NOMO-1 treated with DMSO at 0.1 percent for 48 hours (cell line): ENCODE results near the gene TLR4.

Source experiments
- DNase-seq: peaks from one replicate; lab custom pipeline; 2025; ENCODE audit not compliant: unreplicated experiment; lab: John Stamatoyannopoulos, UW

Gene TLR4

DNA sequence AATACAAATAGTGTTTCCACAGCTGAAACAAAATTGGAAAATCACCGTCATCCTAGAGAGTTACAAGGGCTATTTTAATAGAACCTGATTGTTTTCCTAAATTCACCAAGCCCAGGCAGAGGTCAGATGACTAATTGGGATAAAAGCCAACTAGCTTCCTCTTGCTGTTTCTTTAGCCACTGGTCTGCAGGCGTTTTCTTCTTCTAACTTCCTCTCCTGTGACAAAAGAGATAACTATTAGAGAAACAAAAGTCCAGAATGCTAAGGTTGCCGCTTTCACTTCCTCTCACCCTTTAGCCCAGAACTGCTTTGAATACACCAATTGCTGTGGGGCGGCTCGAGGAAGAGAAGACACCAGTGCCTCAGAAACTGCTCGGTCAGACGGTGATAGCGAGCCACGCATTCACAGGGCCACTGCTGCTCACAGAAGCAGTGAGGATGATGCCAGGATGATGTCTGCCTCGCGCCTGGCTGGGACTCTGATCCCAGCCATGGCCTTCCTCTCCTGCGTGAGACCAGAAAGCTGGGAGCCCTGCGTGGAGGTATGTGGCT, at the start of gene TLR4:
Gene TLR4, plus strand, starts transcription at position 380 of the 552 bp plus-strand sequence. Its CDS starts 70 bp downstream, at position 450.
- DNase-seq, result peak; percentile 99

DNA sequence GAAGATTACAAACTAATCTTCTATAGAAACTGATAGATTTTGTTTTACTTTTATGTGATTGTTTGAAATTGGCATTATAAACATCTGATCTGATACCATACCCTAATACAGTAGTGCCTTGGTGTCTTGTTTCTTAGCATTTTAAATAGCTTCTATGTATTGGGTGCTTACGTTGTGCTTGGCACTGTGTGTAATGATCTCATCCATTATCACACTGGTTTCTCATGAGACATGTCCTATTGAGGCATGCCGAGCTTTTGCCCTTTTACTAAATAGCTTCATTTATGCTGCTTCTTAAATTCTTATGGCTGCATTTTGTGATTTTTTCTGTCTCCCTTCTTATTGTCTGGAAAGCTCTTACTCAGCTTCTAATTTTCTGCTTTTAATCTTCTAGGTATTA, 48.2 kb upstream of the TLR4 start:
- no peak for DNase-seq

DNA sequence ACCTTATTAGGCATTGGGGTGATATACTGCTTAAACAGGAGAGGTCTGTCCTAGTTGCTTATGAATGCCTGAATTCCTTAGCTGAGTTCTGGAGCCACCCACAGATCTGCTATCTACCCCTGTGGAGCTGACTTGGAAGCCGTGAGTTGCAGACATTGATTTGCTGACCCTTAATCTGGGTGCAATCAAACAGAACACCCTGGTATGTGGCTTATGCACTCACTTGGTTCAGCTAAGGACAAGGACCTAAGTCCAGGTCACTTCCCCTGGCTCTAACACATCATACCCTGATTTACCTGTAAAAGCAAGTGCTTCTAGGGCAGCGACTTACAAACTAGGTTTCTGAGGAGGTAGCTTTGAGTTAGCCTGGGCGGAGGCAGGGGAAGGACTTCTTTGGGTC, 41.6 kb upstream of the TLR4 start:
- no peak for DNase-seq

DNA sequence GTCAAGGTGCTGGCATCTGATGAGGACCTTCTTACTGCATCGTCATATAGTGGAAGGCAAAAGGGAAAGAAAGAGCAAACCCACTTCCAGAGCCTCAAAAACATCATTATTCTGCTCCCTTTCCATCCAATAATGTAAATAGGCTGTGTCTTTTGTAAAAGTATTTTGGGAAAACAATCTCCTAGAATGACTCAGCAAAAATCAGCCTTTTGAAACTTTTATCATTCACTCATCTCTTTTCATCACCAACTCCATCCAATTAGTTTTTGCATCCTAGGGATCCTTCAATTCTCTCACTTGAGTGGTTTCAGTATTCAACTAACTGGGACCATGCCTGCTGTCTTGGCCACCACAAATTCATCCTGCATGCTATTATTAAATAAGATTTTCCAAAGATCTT, 39.8 kb upstream of the TLR4 start:
- no peak for DNase-seq

DNA sequence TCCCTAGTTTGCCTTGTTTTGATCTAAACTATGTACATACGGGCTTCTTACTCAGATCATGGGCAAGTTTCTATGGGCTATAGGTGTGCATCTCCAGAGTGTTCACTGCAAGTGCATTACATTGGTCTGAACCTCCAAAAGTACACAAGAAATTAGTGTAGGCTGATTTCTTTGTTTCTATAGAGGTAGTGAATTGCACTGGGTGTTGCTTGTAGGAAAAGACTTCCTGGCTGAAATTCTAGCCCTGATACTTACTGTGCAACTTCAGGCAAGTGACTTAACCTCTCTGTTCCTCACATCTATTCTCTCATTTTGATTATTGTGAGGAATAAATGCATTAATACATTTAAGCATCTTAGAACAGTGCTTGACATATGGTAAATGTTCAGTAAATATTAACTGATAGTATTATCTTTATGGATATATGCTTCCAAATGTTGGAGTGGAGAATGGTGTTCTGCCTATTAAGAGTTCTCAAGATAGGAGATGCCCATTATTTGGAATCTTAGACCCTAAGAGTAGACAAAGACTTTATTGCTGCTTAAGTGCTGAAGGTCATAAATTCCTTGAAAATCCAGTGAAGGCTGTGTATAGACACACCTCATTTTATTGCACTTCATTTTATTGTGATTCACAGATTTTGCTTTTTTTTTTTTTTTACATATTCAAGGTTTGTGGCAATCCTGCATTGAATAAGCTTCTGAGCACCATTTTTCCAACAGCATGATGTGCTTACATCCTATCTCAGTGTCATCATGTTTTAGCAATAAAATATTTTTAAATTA, 38.4 kb upstream of the TLR4 start:
- DNase-seq, result no peak

DNA sequence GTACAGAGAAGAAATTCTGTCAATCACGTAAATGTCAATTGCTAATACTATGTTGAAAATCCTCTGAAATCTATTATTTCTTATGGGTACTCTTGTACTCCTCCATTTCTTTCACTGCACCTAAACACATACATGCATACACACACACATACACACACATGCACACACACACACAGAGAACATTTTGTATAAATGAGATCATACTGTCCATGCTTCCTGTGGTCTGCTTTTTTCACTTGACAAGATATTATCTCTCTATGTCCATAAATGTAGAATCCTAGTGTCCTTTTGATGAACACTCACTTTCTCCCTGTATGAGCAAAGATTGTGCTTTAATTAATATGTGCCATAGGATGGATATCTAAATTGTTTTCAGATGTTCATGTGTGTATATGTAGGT, 32.7 kb upstream of the TLR4 start:
- no peak for DNase-seq

DNA sequence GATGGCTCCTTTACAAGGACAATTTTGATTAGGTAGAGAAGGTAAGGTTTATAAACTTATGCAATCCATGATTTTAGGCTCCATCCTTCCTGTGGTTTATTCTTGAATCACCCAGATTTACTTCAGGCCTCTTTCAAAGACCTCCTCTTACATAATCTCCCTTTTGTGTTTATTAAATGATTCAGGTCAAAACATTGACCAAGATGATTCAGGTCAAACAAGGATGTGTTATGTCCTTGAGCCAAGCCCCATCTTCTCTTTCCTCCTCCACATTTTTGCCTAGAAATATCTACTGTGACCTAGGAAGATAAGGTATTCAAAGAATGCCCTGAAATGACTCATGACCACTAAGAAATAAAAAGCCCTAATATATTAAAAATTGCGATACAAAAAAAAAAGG, 31.8 kb upstream of the TLR4 start:
- no peak for DNase-seq

DNA sequence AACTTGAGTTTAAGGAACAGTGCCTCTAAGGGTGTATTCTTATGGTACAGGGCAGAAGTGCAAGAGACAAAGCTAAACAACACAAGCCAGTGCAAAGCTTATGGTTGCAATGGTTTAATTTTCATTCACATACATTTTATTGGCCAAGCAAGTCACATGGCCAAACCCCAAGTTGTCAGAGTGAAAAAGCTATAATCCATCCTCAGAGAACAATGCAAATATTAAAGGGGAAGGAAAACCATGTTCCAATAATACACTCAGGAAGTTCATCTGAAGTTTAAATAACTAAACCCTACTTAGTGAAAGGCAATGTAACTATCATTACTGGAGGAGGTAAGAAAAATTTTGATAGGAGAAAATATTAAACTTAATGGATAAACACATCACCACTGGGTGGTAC, 26.6 kb upstream of the TLR4 start:
- DNase-seq, result peak; percentile 19

DNA sequence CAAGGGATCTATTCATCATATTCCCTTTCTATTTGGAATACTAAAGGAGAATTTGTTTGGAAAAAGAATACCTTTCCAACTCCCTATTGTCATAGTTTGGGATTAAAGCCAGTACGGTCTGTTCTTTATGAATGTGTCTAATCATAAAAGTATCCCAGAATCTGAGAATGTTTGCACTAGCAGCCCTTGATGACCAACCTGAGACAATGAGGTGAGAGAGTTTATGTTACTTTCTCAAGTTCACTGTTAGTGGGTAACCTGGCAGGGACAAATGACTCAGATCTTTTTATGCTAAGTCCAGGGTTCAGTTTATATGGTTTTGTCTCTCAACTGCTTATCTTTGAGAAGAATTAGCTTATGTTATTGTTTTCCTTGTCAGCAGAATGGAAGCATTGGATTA, 25.3 kb upstream of the TLR4 start:
- no peak for DNase-seq

DNA sequence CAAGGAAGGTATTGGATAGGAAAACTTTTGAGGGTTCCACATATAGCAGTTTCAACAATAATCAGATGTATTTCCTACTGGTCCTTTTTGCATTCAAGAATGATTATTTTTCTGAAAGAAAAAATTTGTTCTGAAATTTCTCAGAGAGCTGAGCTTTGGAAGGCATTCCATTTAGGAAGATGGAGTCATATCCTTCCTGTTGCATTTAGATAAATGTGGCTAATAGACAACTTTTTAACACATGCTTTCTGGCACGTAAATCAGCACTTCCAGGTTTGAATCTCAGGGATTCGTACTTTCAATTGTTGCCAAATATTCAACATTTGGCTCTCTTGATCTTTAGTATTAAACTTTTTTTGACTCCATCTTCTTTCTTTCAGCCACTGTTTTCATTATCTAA, 24.8 kb upstream of the TLR4 start:
- no peak for DNase-seq

DNA sequence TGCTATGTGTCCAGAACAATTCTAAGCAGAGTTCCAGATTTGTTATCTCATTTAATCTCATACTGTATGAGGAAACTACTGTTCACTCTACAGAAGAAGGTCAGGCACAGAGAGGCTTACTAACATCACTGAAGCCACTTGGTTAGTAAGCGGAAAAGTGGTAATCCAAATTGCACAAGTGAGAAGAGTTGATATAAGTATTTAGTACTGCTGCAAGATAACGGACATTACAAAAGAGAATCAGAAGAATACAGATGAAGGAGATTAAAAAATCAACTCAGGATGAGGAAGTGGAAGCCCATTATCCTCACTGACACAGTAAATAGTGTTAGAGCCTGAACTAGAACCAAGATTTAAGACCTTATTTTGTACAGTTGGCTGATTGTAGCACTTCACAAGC, 22.3 kb upstream of the TLR4 start:
- DNase-seq, result peak; percentile 17

DNA sequence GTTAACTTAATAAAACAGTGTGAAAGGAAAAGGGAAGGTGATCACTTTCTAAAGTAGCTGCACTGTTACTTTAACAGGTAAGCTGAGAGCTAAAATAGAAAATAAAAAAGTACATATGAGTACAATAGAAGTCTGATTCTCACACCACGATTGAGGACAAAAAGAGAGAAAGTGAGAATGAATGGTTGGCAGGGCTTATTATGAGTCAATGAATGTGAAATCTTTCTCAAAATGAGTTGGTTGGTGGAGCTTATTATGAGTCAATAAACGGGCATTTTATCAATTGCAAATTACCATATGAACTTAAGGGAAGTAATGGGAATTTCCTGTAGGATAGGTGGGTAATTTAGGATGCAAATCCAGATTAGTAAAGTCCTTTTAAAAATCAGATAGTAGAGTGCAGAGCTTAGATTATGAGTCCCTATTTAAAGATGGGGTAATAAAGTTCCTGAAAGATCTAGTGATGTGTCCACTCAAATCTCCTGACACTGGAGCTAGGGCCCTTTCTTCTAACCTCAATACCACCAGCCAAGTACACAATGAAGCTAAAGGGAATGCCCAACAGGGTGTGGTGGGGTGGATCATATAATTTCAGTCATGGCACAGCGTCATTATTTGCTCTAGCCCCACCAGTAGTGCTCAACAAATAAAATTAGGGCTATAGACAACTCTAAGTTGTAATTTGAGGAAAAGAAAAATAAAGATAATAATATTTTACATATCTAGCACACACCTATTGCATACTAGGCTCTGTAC, 21.1 kb upstream of the TLR4 start:
- DNase-seq, result no peak

DNA sequence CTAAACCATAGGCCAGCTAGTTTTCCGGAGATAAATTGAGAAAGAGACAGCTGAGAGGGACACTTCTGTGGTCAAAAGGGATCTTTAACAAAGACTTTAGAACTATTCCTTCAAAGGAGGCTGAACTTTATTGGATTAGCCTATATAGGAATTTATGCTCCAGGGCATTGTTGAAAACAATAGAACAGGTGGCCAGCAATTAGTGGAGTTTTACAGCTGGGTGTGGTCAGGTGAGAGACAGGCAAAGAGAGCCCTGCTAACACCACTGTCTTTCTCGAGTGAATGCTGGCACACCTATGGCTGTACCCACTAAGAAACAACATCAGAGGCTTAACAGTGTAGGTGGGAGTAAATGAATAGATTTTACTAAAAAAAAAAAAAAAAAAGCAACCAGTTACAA, 16.7 kb upstream of the TLR4 start:
- no peak for DNase-seq

DNA sequence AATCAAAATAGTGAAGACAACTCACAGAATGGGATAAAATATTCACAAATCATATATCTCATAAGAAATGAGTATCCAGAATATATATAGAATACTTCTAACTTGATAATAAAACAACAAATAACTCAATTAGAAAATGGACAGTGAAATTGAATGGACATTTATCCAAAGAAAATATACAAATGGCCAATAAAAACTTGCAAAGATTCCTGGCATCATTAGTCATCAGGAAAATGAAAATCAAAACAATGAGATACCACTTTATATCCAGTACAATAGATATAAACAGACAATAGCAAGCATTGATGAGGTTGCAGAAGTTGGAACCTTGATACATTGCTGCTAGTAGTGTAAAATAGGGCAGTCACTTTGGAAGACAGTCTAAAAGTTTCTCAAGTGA, 12.8 kb upstream of the TLR4 start:
- DNase-seq, result no peak

DNA sequence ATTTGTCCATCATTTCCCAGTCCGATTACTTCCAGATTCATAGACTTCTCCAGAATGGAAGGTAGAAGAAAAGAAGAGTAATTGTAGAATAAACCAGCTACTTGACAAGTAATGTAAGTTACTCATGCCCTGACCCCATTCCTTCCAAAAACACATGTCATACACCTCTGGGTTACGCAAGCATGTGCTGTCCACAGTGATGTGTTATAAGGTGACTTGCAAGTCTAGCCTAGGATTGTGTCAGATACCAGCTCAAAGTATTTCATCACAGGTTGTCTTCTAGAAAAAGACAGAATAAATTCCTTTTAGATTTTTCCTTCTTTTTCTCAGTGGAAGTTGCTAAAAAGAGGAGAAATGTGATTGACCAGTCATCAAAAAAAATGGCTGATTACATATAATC, 8.0 kb upstream of the TLR4 start:
- peak; percentile 88 for DNase-seq

DNA sequence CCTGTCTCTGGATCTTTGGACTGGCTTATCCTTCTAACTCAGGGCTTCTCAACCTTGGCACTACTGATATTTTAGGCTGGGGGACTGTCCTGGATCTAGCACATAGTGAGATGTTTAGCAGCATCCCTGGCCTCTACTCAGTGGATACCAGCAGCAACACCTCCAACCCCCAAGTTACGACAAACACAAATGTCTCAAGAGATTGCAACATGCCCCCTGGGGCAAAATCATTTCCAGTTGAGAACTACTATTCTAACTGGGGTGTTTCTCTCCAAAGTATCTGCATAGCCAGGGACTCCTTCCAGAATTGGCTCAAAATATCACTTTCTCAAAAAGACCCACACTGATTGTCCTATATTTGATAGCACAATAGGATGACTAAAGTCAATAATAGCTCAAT, 7.2 kb upstream of the TLR4 start:
- DNase-seq, result no peak

DNA sequence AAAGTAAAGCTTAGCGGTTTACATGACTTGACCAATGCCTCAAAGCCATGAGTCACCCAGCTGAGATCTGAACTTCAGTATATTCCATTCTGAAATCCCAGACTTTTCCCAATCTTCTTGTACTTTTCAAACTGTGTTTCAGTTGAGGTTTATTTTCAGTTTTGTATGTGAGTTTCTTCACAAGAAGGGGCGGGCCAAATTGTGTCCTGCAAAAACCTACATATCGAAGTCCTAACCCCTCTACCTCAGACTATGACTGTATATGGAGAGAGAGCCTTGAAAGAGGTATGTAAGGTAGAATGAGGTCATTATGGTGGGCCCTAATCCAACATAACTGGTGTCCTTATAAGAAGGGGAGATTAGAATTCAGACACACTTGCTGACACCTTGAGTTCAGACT, 666 bp upstream of the TLR4 start:
- DNase-seq, result no peak

DNA sequence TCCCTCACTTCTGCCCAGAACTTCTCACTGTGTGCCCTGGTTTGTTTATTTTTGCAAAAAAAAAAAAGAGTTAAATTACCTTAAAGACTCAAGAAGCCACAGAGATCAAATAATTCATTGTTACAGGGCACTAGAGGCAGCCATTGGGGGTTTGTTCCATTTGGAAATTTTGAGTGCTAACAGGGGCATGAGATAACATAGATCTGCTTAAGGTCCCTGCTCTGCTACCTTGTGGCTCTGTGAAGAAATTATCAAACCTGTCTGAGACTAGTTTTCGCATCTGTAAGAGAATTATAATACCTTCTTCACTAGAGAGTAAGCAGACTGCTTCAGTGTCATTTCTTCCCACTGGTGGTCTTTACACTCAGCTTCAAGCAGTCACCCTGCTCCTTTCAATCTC, 394 bp downstream of the TLR4 start:
- no peak for DNase-seq

DNA sequence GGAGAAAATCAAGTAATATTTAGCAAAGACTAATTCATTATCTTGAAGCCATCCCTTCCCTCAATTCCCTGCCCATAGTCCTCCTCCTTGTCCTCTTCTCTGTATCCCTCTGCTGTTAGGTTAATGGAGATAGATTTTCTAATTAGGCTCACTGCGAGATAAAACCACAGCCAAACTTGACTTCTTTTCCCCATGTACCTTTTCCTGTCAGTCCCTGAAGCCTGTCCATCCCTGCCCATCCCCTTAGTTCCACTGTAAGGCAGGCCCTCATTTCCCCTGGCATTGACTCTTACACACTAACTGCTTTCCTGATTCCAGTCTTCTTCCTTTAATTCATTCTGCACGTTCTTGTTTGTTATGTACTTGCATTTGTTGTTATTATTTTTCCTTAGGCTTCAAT, 1.2 kb downstream of the TLR4 start:
- no peak for DNase-seq

DNA sequence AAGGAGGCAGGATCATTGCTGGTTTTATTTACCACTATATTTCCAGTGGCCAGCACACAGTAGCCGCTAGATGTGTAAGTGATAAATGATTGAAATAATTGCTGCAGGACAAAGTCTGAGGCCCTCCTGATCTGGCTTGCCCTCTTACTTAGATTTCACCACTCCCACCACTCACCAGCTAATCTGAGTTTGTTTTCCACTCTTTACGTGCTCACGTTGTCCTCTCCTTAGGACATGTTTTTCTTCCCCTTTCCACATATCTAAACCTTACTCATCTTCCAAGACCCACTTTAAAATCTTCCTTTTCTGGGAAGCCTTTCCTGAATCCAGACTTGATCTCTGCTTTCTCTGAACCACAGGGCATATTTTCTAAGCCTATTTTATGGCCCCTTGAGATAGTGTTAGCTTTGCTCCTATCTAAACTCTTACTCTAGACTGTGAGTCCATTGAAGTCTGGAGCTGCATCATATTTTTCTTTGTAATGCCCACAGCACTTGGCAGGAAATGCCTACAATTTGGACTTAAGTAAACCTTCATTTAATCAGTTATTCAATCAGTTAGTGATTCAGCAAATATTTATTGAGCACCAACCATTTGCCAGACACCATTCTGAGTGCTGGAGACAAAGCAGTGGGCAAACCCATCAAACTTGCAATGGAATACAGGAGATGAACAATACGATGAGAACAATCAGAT, 2.4 kb downstream of the TLR4 start:
- peak; percentile 6 for DNase-seq

DNA sequence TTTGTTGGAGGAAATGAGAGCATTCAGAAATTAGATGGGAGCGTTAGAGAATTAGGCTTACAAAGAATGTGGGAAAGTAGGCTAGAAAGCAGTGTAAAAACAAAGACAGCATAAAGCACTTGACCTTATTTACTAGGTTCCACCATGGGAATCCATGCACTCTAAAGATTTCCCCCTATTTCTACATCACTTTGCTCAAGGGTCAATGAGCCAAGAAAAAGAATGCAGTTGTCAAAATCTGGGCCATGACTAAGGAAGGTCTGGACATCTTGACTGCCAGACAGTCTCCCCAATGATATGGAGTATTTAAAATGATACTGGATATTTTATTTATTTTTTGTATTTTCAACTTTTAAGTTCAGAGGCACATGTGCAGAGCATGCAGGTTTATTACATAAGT, 3.4 kb downstream of the TLR4 start:
- DNase-seq, result no peak

DNA sequence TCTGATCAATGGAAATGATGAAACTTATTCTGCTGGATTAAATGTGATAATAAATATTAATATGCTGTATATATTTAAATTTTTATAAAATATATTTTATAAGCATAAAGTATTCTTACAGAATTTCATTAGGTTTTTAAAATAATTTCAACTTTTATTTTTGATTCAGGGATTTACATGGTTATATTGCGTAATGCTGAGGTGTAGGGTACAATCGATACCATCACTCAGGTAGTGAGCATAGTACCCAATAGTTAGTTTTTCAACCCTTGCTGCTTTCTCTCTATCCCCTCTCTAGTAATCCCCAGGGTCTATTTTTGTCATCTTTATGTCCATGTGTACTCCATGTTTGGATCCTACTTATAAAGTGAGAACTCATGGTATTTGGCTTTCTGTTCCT, 5.7 kb downstream of the TLR4 start:
- DNase-seq, result no peak
